ENCODE measurements around the gene PSMD1. TPM values are rescaled to one million over a fixed set of nuclear protein-coding genes. Genes with fewer than 3 reads are reported as not detected.

PSMD1 gene
- total RNA-seq, 2 experiments from 2014 or later, result 141 to 143 TPM

- H3K4me3 Mint-ChIP-seq, result no peak overlapping the region
- DNase-seq, result no peak
- H3K27me3 Mint-ChIP-seq, result peaks cover 32% of the 10 kb centered on the region
- no peak overlapping the region for H3K27ac Mint-ChIP-seq
- no peaks in the 10 kb centered on the region for H3K4me1 Mint-ChIP-seq
- H3K36me3 Mint-ChIP-seq, result no peaks in the 10 kb centered on the region
- no peaks in the 10 kb centered on the region for H3K9me3 Mint-ChIP-seq
Measured at GRCh38 chr2:231028889-231029288, 27.8 kb upstream of the PSMD1 start.

DNA sequence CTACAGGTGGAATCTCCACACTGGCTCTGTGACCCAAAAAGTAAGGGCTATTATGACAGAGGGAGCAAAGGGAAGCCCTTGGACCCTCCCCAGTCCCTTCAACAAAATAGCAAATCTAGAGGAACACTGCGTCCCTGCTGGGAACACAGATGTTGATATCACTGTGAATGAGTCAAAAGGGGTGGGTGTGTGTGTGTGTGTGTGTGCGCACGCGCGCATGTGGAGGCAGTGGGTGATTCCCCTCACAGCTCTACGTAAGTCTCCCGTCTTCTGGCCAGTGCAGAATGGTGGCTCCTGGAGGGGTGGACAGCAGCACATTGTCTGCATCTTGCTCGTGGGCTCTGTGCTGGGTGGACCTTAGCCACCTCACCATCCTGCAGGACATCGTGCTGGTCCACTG, 27.1 kb upstream of the PSMD1 start:
- Mint-ChIP-seq H3K4me3 (no peak overlapping the region), H3K27ac (no peak overlapping the region), H3K9me3 (no peaks in the 10 kb centered on the region), H3K36me3 (no peaks in the 10 kb centered on the region), H3K4me1 (no peaks in the 10 kb centered on the region), H3K27me3 (peaks cover 39% of the 10 kb centered on the region)
- DNase-seq, result no peak

GRCh38 chr2:231030725-231031124, 25.9 kb upstream of the PSMD1 start:
- no peaks in the 10 kb centered on the region for H3K9me3 Mint-ChIP-seq
- H3K36me3 Mint-ChIP-seq, result no peaks in the 10 kb centered on the region
- H3K27me3 Mint-ChIP-seq, result peaks cover 42% of the 10 kb centered on the region
- H3K4me1 Mint-ChIP-seq, result no peaks in the 10 kb centered on the region
- H3K27ac Mint-ChIP-seq, result no peak overlapping the region
- no peak overlapping the region for H3K4me3 Mint-ChIP-seq
- DNase-seq, result no peak

- Mint-ChIP-seq H3K27me3 (peaks cover 55% of the 10 kb centered on the region), H3K36me3 (no peaks in the 10 kb centered on the region), H3K9me3 (no peaks in the 10 kb centered on the region), H3K4me3 (no peak overlapping the region), H3K4me1 (peaks cover 2% of the 10 kb centered on the region), H3K27ac (no peak overlapping the region)
- no peak for DNase-seq
Measured at GRCh38 chr2:231032575-231033140, 24.0 kb upstream of the PSMD1 start.

DNA sequence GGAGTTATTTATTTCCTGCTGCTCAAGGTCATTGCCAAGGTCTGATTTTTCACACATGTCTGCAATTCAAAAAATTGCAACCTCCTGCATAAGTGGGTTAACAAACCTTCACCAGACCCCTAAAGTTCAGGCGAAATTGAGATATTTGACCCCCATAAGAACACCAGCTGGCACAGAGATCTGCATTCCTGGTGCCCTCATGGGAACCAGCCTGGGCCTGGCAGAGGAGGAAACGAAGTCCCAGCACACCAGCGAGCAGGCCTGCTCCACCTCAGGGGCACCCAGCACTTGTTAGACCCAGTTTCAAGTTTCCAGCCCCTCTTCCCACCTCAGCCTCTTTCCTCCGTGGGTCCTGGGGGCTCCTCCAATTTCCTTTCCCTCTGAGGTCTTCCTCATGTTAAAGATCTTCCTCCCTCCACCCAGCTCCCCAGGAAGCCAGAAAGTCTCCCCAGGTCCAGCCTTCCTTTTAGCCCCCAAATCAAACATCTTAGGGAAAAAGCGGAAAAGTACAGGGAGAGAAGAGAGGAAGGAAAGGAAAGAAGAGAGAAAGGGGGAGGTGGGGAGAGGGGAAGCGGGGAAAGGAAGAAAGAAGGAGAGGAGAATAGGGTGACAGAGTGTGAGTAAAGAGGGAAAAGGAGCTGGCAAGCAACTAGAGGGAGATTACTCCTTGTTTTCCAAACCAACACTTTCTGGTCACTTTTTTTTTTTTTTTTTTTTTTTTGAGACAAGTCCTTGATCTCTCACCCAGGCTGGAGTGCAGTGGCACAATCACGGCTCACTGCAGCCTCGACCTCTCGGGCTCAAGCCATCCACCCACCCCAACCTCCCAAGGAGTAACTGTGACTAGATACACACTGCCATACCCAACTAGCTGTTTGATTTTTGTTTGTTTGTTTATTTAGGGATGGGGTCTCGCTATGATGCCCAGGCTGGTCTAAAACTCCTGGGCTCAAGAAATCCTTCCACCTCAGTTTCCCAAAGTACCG, 23.2 kb upstream of the PSMD1 start:
- H3K9me3 Mint-ChIP-seq, result no peaks in the 10 kb centered on the region
- H3K4me3 Mint-ChIP-seq, result no peak overlapping the region
- H3K4me1 Mint-ChIP-seq, result peaks cover 3% of the 10 kb centered on the region
- no peak for DNase-seq
- H3K27me3 Mint-ChIP-seq, result peaks cover 59% of the 10 kb centered on the region
- no peaks in the 10 kb centered on the region for H3K36me3 Mint-ChIP-seq
- no peak overlapping the region for H3K27ac Mint-ChIP-seq

- no peak overlapping the region for H3K4me3 Mint-ChIP-seq
- peaks cover 3% of the 10 kb centered on the region for H3K4me1 Mint-ChIP-seq
- peaks cover 69% of the 10 kb centered on the region for H3K27me3 Mint-ChIP-seq
- H3K36me3 Mint-ChIP-seq, result no peaks in the 10 kb centered on the region
- no peaks in the 10 kb centered on the region for H3K9me3 Mint-ChIP-seq
- H3K27ac Mint-ChIP-seq, result no peak overlapping the region
- DNase-seq, result no peak
Measured at GRCh38 chr2:231034291-231034882, 22.3 kb upstream of the PSMD1 start.

DNA sequence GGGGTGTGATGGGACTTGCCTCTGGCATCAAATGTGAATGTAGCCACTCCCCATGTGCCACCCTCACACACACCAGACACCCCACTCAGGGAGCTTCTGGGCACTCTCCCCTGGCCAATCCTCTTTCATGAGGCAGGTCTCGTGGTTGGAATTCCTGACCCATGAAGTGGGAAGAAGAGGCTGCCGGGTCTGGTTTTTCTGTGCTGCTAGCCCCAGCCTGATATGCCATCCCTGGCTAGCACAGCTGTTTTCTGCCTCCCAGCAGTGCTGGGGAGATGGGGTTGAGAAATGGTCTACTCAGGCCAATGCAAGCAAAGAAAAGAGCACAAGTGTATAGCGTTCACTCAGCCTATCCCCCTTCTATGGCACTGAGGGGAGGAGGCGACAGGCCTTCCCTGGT, 20.5 kb upstream of the PSMD1 start:
- Mint-ChIP-seq H3K36me3 (no peaks in the 10 kb centered on the region), H3K9me3 (no peaks in the 10 kb centered on the region), H3K27ac (no peak overlapping the region), H3K4me3 (peak overlapping the region; percentile 42), H3K27me3 (peaks cover 84% of the 10 kb centered on the region), H3K4me1 (peaks cover 3% of the 10 kb centered on the region)
- DNase-seq, result no peak

DNA sequence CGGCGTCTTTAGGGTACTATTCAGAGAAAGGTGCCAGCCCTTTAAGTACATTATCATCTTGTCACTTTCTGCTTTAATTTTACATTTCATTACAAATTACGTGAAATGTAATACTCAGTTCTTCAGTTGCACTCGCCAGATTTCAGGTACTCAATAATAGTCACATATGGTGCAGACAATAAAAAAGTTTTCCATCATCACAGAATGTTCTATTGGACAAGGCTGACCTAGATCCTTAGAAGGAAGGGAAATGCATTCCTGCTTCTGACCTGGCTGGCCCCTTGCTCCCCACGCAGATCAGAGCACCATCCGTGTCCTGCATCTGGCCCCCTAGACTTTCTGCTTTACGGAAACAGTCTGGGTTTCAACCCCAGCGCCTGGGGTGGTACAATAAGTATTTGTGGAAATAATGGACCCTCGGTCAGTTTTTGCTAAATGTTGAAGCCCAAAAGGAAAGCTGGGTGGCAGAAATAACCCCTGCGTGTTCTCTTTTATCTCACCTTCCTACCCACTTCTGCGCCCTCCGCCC, 20.0 kb upstream of the PSMD1 start:
- Mint-ChIP-seq H3K27me3 (peaks cover 85% of the 10 kb centered on the region), H3K27ac (no peak overlapping the region), H3K4me1 (peaks cover 3% of the 10 kb centered on the region), H3K9me3 (no peaks in the 10 kb centered on the region), H3K36me3 (no peaks in the 10 kb centered on the region), H3K4me3 (no peak overlapping the region)
- DNase-seq, result no peak

DNA sequence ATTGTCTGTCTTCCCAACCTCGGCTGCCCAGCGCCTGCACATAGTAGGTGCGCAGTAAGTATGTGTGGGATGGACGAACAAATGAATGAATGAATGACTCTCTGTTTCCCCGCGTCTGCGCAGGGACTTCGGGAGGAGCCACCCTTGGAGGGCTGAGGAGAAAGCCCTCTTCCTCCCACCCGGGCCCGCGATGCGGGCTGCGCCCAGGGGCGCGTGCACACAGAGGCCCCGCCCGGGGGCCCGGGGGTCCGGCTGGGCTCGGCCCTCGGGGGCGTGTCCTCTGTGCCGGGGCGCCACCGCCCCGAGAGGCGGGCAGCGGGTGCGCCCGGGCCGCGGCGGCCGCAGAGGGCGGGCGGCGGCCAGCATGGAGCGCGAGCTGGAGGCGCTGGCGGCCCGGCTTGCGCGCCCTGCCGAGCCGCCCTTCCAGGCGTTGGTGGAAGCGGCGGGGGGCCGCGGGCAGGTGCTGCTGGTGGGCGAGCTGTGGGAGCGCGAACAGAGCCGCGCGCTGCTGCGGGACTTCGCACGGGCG, 19.4 kb upstream of the PSMD1 start, which contains the start of gene C2orf72:
Gene C2orf72 (plus strand): TSS at position 322 of the 529 bp plus-strand sequence. CDS start 43 bp downstream, at position 365.
- peaks cover 85% of the 10 kb centered on the region for H3K27me3 Mint-ChIP-seq
- peak within 1 kb of the TSS; percentile 57 for H3K4me3 Mint-ChIP-seq
- H3K27ac Mint-ChIP-seq, result no peak within 1 kb of the TSS
- peaks cover 3% of the 10 kb centered on the region for H3K4me1 Mint-ChIP-seq
- no peaks in the 10 kb centered on the region for H3K9me3 Mint-ChIP-seq
- no peak for DNase-seq
- H3K36me3 Mint-ChIP-seq, result no peaks in the 10 kb centered on the region

- Mint-ChIP-seq H3K27me3 (peaks cover 81% of the 10 kb centered on the region), H3K4me1 (peaks cover 3% of the 10 kb centered on the region), H3K27ac (no peak overlapping the region), H3K4me3 (peak overlapping the region; percentile 57), H3K9me3 (no peaks in the 10 kb centered on the region), H3K36me3 (no peaks in the 10 kb centered on the region)
- DNase-seq, result peak; percentile 34
Measured at GRCh38 chr2:231037731-231038482, 18.8 kb upstream of the PSMD1 start.

GRCh38 chr2:231038483-231039293, 18.0 kb upstream of the PSMD1 start:
- H3K4me3 Mint-ChIP-seq, result peak overlapping the region; percentile 57
- no peaks in the 10 kb centered on the region for H3K9me3 Mint-ChIP-seq
- no peak overlapping the region for H3K27ac Mint-ChIP-seq
- peaks cover 73% of the 10 kb centered on the region for H3K27me3 Mint-ChIP-seq
- H3K36me3 Mint-ChIP-seq, result no peaks in the 10 kb centered on the region
- DNase-seq, result no peak
- peaks cover 3% of the 10 kb centered on the region for H3K4me1 Mint-ChIP-seq

- DNase-seq, result no peak
- Mint-ChIP-seq H3K36me3 (no peaks in the 10 kb centered on the region), H3K27ac (no peak overlapping the region), H3K27me3 (peaks cover 67% of the 10 kb centered on the region), H3K4me1 (peaks cover 3% of the 10 kb centered on the region), H3K9me3 (no peaks in the 10 kb centered on the region), H3K4me3 (no peak overlapping the region)
Measured at GRCh38 chr2:231039294-231039664, 17.4 kb upstream of the PSMD1 start.

DNA sequence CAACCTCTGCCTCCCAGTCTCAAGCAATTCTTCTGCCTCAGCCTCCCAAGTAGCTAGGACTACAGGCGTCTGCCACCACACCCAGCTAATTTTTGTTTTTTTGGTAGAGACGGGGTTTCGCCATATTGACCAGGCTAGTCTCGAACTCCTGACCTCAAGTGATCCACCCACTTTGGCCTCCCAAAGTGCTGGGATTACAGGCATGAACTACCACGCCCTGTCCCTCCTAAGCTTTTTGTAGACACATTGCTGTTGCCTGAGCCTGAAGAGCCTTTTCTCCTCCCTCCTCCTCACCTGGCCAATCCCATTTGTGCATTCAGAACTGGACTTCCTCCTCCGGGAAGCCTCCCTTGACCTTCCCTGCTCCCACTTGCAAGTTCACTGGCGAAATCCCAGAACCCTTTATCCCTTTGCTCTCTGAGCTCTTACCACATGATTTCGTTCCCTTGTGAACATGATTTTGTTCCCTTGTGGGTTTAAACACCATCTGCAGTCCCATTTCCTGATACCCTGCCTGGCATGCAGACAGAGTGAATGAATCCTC, 16.8 kb upstream of the PSMD1 start:
- no peak overlapping the region for H3K27ac Mint-ChIP-seq
- H3K4me3 Mint-ChIP-seq, result no peak overlapping the region
- peaks cover 3% of the 10 kb centered on the region for H3K4me1 Mint-ChIP-seq
- H3K27me3 Mint-ChIP-seq, result peaks cover 61% of the 10 kb centered on the region
- DNase-seq, result no peak
- no peaks in the 10 kb centered on the region for H3K36me3 Mint-ChIP-seq
- H3K9me3 Mint-ChIP-seq, result no peaks in the 10 kb centered on the region

Measured in activated naive CD8-positive, alpha-beta T cell treated with anti-CD3 and anti-CD28 coated beads for 36 hours (primary cell).